Panc1 (cell line): Measurements from ENCODE around the gene ZNF672.

Experiments
- CTCF ChIP-seq: fragments of 450-650 bp; IDR thresholded peaks from 2 replicates; pipeline ENCODE4 v1.5.1; 2017; ENCODE audit warnings: mild to moderate bottlenecking
- POLR2AphosphoS5 ChIP-seq: IDR thresholded peaks from 2 replicates; pipeline ENCODE4 v1.6.1; 2012; ENCODE audit warnings: mild to moderate bottlenecking, low read depth, low read length, moderate library complexity

GRCh38 chr1:248837045-248837780 lies 811 bp upstream of the ZNF672 start:
- no peak for TF ChIP-seq CTCF
- TF ChIP-seq POLR2AphosphoS5, result no peak
